CD4-positive, alpha-beta T cell (primary cell): ENCODE results near the gene ABCG8. TPM values are rescaled to one million over a fixed set of nuclear protein-coding genes. Genes with fewer than 3 reads are reported as not detected.

Experiments used
- ATAC-seq: fragments of 200-7000 bp; cut with Tn5 transposase; one replicate; pipeline ENCODE4 v1.10.0; 2022; ENCODE audit warnings: mild to moderate bottlenecking; ENCODE audit not compliant: poor library complexity
- CTCF ChIA-PET: fragments of 350-600 bp; sonication (Branson Sonifier 250); formaldehyde crosslinking; loops from one replicate; lab custom pipeline; 2021; ENCODE audit warnings: antibody characterized with exemption, inconsistent platforms; lab: Charles Lee
- POLR2A ChIA-PET: fragments of 350-600 bp; sonication (Branson Sonifier 250); formaldehyde crosslinking; loops from one replicate; lab custom pipeline; 2021; ENCODE audit warnings: antibody characterized with exemption, inconsistent platforms; lab: Charles Lee
- DNase-seq, 14 experiments: peaks; one replicate each; pipeline ENCODE4 v3.0.0-alpha.2; 2013 to 2020; ENCODE audit warnings: mixed read lengths in 2 of 14
- H3K27ac ChIP-seq, 2 donors: one replicate each; pipeline versions ENCODE4 v1.5.1 to v1.7.0; 2013; ENCODE audit warnings: low read length in 2 of 2, low read depth in 1 of 2, mild to moderate bottlenecking in 1 of 2
- H3K27me3 ChIP-seq, 2 experiments: 1 replicate in 1 of 2; 2 replicates in 1 of 2; pipeline versions ENCODE4 v1.6.1 to v1.7.0; 2013; ENCODE audit warnings: low read length in 2 of 2, control low read depth in 1 of 2, mild to moderate bottlenecking in 1 of 2, moderate library complexity in 1 of 2; ENCODE audit not compliant: insufficient read depth in 2 of 2, control insufficient read depth in 1 of 2
- H3K36me3 ChIP-seq: one replicate; pipeline ENCODE4 v1.6.1; 2013; ENCODE audit warnings: low read length, control low read depth; ENCODE audit not compliant: insufficient read depth
- H3K4me1 ChIP-seq: one replicate; pipeline ENCODE4 v1.6.1; 2013; ENCODE audit warnings: low read length, control low read depth; ENCODE audit not compliant: insufficient read depth
- H3K4me3 ChIP-seq: one replicate; pipeline ENCODE4 v1.5.1; 2013; ENCODE audit warnings: mild to moderate bottlenecking, low read length, moderate library complexity
- H3K9me3 ChIP-seq, 2 experiments: 1 replicate in 1 of 2; 2 replicates in 1 of 2; pipeline versions ENCODE4 v1.6.1 to v1.7.0; 2013; ENCODE audit warnings: low read length in 2 of 2, mild to moderate bottlenecking in 2 of 2, control low read depth in 1 of 2, moderate library complexity in 1 of 2; ENCODE audit not compliant: control insufficient read depth in 1 of 2, insufficient read depth in 1 of 2
- H3K27ac Mint-ChIP-seq: one replicate; pipeline ENCODE4 v1.8.0; 2020; ENCODE audit warnings: mixed read lengths
- H3K27me3 Mint-ChIP-seq: one replicate; pipeline ENCODE4 v1.8.0; 2021; ENCODE audit warnings: mixed read lengths
- H3K36me3 Mint-ChIP-seq: one replicate; pipeline ENCODE4 v1.8.0; 2021; ENCODE audit warnings: low read depth, mixed read lengths
- H3K4me1 Mint-ChIP-seq: one replicate; pipeline ENCODE4 v1.8.0; 2021; ENCODE audit warnings: low read depth, mixed read lengths
- H3K4me3 Mint-ChIP-seq: one replicate; pipeline ENCODE4 v1.8.0; 2020; ENCODE audit warnings: mild to moderate bottlenecking, mixed read lengths
- H3K9me3 Mint-ChIP-seq: one replicate; pipeline ENCODE4 v1.8.0; 2020; ENCODE audit warnings: mixed read lengths
- intact Hi-C, 2 experiments: fragments of 100-400 bp; cut with DNase I in 1 of 2; cut with micrococcal nuclease in 1 of 2; formaldehyde crosslinking; loops; one replicate each; pipeline versions ENCODE4 v1.15.1 to v1.9.0; 2023 to 2025; cut with DNase I, micrococcal nuclease
- total RNA-seq, 174 experiments: library from RNA in 2 of 174; stranded (reverse) in 2 of 174; gene quantifications; one replicate each; pipeline ENCODE4 v1.2.3 and lab custom pipeline; 2021 to 2026
- TF ChIP-seq, protein P1 (sequence below): fragments of 200-600 bp; IDR thresholded peaks from one replicate; pipeline ENCODE4 v1.8.0; 2022; ENCODE audit warnings: antibody characterized with exemption, mild to moderate bottlenecking

ABCG8 gene
- total RNA-seq, 2 experiments from 2014 or later, result not detected

DNA sequence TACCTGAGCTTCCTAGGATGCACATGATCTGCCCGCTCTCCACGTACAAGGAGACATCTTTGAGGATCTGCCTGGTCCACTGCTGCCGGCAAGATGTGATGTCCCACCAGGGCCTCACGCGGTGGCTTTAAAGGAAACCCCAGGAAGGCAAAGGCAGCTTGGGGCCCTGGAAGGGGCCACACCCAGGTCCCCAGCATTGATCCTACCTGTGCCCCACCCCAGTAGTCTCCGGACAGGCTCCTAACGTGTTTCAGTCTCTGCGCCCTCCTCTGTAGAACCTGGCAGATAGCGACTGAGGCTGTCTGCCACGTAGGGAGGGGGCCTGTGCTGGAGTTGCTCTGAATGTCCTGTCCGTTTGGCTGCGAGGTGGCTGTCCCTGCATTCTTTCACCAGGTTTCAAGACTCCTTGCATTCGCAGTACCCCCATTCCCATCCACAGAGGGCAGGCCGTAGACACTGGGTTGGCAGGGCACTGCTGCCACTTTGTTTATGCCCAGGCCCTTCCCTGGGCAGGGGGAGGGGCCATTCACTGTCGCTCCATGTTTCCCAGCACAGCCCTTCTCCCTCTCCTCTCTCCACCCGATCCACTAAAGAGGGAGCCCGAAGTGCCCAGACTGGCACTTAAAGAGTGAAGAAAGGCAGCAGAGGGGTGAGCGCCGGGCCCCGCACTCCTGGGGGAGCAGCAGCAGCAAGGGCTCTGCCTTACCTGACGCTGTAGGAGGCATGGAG lies 776 bp upstream of the ABCG8 start:
- no peak overlapping the region for H3K27ac Mint-ChIP-seq
- no peak overlapping the region for H3K4me3 ChIP-seq
- H3K4me1 Mint-ChIP-seq, result no peaks in the 10 kb centered on the region
- H3K27me3 ChIP-seq, result no peaks in the 10 kb centered on the region
- ATAC-seq, result no peak
- intact Hi-C loops, result no loop called here
- H3K36me3 Mint-ChIP-seq, result no peaks in the 10 kb centered on the region
- H3K9me3 Mint-ChIP-seq, result no peaks in the 10 kb centered on the region
- ChIA-PET CTCF (no interaction called here), POLR2A (no interaction called here)
- H3K9me3 ChIP-seq, result no peaks in the 10 kb centered on the region
- TF ChIP-seq, protein P1, sequence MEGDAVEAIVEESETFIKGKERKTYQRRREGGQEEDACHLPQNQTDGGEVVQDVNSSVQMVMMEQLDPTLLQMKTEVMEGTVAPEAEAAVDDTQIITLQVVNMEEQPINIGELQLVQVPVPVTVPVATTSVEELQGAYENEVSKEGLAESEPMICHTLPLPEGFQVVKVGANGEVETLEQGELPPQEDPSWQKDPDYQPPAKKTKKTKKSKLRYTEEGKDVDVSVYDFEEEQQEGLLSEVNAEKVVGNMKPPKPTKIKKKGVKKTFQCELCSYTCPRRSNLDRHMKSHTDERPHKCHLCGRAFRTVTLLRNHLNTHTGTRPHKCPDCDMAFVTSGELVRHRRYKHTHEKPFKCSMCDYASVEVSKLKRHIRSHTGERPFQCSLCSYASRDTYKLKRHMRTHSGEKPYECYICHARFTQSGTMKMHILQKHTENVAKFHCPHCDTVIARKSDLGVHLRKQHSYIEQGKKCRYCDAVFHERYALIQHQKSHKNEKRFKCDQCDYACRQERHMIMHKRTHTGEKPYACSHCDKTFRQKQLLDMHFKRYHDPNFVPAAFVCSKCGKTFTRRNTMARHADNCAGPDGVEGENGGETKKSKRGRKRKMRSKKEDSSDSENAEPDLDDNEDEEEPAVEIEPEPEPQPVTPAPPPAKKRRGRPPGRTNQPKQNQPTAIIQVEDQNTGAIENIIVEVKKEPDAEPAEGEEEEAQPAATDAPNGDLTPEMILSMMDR, result no peak
- no peaks in the 10 kb centered on the region for H3K36me3 ChIP-seq
- no peak overlapping the region for H3K4me3 Mint-ChIP-seq
- H3K27ac ChIP-seq, result no peak overlapping the region
- DNase-seq, result no peak
- no peaks in the 10 kb centered on the region for H3K4me1 ChIP-seq
- no peaks in the 10 kb centered on the region for H3K27me3 Mint-ChIP-seq

DNA sequence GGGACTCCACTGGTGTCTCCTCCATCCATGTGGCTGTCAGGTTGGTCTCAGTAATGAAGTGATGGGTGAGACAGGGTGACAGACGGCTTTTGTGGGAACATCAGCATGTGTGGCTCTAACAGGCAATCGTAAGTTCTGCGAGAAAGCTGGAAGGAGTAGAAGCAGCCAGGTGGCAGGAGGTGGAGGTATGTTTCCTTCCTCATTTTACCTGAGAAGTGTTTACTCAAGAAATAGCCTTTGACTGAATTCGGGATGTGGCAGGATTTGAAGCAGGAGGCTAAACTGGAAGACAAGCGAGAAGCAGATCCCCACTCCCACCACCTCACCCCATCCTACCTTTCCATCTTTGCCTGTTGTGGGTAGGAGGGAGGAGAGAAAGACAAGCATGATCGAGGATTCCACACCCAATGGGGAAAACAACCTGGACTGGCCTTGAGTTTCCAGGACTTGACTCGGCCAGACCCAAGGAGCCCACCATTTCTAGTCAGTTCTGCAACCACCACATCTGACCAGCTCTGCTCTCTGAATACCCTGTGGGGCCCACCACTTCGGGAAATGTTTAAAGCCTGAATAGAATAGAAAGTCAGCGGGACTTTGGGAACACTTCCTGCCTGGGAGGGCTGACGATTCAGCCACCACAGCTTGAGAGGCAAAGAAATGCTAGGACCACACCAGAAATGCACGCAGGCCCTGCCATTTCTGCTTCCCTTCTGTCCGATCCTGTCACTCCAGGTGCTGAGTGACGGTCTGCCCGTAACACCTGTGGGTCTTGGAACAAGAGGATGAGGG lies 1.2 kb downstream of the ABCG8 start:
- H3K27me3 ChIP-seq, result no peaks in the 10 kb centered on the region
- TF ChIP-seq, protein P1, result no peak
- H3K9me3 ChIP-seq, result no peaks in the 10 kb centered on the region
- Mint-ChIP-seq H3K27ac (no peak overlapping the region), H3K27me3 (no peaks in the 10 kb centered on the region), H3K9me3 (no peaks in the 10 kb centered on the region), H3K36me3 (no peaks in the 10 kb centered on the region), H3K4me3 (no peak overlapping the region), H3K4me1 (no peaks in the 10 kb centered on the region)
- no peaks in the 10 kb centered on the region for H3K36me3 ChIP-seq
- H3K4me3 ChIP-seq, result no peak overlapping the region
- H3K27ac ChIP-seq, result no peak overlapping the region
- ATAC-seq (no peak), DNase-seq (no peak)
- ChIA-PET CTCF (no interaction called here), POLR2A (no interaction called here)
- no peaks in the 10 kb centered on the region for H3K4me1 ChIP-seq
- intact Hi-C loops, result no loop called here

DNA sequence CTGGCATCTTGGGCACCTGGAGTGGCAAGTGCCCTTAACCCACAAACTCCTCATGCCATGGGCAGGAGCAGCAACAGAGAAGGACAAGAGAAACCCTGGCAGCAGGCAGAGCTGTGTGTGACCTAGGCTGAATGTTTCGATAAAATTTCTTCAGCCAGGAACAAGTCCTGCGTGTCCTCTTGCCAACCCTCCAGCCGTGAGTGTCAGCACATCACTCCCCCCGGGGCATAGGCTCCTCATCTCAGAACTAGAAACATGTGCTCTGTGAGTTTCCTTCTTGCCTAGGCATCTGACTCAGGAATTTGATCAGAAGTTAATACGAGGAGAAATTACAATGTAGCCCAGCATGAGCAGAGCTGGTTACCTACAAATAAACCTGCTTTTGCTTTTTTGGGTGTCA lies 2.2 kb downstream of the ABCG8 start:
- no peaks in the 10 kb centered on the region for H3K9me3 ChIP-seq
- Mint-ChIP-seq H3K4me1 (no peaks in the 10 kb centered on the region), H3K9me3 (no peaks in the 10 kb centered on the region), H3K4me3 (no peak overlapping the region), H3K27me3 (no peaks in the 10 kb centered on the region), H3K27ac (no peak overlapping the region), H3K36me3 (no peaks in the 10 kb centered on the region)
- intact Hi-C loops, result no loop called here
- CTCF ChIA-PET, result no interaction called here
- H3K27me3 ChIP-seq, result no peaks in the 10 kb centered on the region
- TF ChIP-seq, protein P1, result no peak
- H3K36me3 ChIP-seq, result no peaks in the 10 kb centered on the region
- H3K4me3 ChIP-seq, result no peak overlapping the region
- POLR2A ChIA-PET, result no interaction called here
- H3K27ac ChIP-seq, result no peak overlapping the region
- DNase-seq, result no peak
- no peak for ATAC-seq
- H3K4me1 ChIP-seq, result no peaks in the 10 kb centered on the region
